SJSA1 (cell line): ENCODE measurements around the gene CRBN. TPM values are rescaled to one million over a fixed set of nuclear protein-coding genes. Genes with fewer than 3 reads are reported as not detected.

Experiments used
- DNase-seq, 2 experiments: peaks; one replicate each; pipeline ENCODE4 v3.0.0-alpha.2; 2015 to 2020; ENCODE audit warnings: low spot score in 2 of 2, low read depth in 1 of 2
- H3K27ac ChIP-seq: fragments of 250-450 bp; sonication (Bioruptor Pico); 2 replicates; pipeline ENCODE4 v1.5.1; 2020; ENCODE audit warnings: mild to moderate bottlenecking, moderate library complexity
- H3K27me3 ChIP-seq: fragments of 250-450 bp; sonication (Bioruptor Pico); replicated peaks from 2 replicates; pipeline ENCODE4 v1.5.1; 2020; ENCODE audit warnings: mild to moderate bottlenecking, moderate library complexity
- H3K36me3 ChIP-seq: fragments of 250-450 bp; sonication (Bioruptor Pico); 2 replicates; pipeline ENCODE4 v1.5.1; 2020; ENCODE audit warnings: mild to moderate bottlenecking
- H3K4me1 ChIP-seq: fragments of 250-450 bp; sonication (Bioruptor Pico); replicated peaks from 2 replicates; pipeline ENCODE4 v1.6.1; 2021; ENCODE audit warnings: mild to moderate bottlenecking
- H3K4me3 ChIP-seq: fragments of 250-450 bp; sonication (Bioruptor Pico); 2 replicates; pipeline ENCODE4 v1.5.1; 2020; ENCODE audit warnings: mild to moderate bottlenecking
- H3K9me3 ChIP-seq: fragments of 250-450 bp; sonication (Bioruptor Pico); replicated peaks from 2 replicates; pipeline ENCODE4 v1.5.1; 2020; ENCODE audit warnings: mild to moderate bottlenecking
- total RNA-seq: library from RNA; depleted of rRNA; stranded (reverse); fragments of >200 nt; shearing (Covaris generic); gene quantifications from 2 replicates; pipeline ENCODE4 v1.2.3, GENCODE V29; 2014

The CRBN gene
- total RNA-seq, 1 experiment from 2014 or later, result 52.5 TPM

GRCh38 chr3:3191675-3192285, 12.3 kb upstream of the CRBN start:
- Histone ChIP-seq H3K9me3 (no peaks in the 10 kb centered on the region), H3K27me3 (0 out of 2 replicates have a peak, but pooled peaks cover 2% of the 10 kb centered on the region), H3K4me3 (no peak overlapping the region), H3K4me1 (no peaks in the 10 kb centered on the region), H3K36me3 (no peaks in the 10 kb centered on the region), H3K27ac (no peak overlapping the region)
- no peak for DNase-seq

GRCh38 chr3:3189961-3190360, 10.5 kb upstream of the CRBN start:
- H3K4me1 ChIP-seq, result no peaks in the 10 kb centered on the region
- no peaks in the 10 kb centered on the region for H3K9me3 ChIP-seq
- no peaks in the 10 kb centered on the region for H3K36me3 ChIP-seq
- H3K4me3 ChIP-seq, result no peak overlapping the region
- no peak for DNase-seq
- no peak overlapping the region for H3K27ac ChIP-seq
- 0 out of 2 replicates have a peak, but pooled peaks cover 2% of the 10 kb centered on the region for H3K27me3 ChIP-seq

DNA sequence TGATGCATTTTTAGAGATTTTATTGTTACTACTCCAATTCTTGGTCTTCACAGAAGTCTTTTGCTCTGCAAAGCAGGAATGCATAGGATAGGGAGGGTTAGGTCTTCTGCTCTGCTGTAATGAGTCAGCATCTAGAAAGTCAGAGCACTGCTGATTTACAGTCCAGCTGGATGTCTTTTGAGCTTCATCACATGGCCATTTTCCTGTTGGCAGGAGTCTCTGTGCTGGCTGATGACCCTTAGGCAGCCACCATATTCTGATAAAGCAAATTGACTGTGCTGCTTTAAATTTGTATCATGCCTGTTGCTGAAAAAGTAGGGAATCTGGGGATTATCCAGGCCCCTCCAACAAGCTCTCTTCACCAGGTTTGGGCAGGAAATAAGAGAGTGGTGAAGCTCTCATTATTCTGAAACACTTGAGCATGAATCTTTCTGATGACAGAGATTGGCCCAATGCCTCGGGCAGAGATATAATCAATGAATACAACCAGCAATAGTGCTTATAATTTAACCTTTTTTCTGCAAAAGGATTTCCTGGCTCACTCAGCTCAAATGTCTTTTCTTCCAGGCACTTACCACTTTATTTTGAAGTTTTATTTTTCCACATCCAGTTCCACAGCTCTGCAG, 9.7 kb upstream of the CRBN start:
- Histone ChIP-seq H3K27me3 (0 out of 2 replicates have a peak, but pooled peaks cover 2% of the 10 kb centered on the region), H3K4me1 (no peaks in the 10 kb centered on the region), H3K4me3 (no peak overlapping the region), H3K36me3 (no peaks in the 10 kb centered on the region), H3K27ac (no peak overlapping the region), H3K9me3 (no peaks in the 10 kb centered on the region)
- no peak for DNase-seq

DNA sequence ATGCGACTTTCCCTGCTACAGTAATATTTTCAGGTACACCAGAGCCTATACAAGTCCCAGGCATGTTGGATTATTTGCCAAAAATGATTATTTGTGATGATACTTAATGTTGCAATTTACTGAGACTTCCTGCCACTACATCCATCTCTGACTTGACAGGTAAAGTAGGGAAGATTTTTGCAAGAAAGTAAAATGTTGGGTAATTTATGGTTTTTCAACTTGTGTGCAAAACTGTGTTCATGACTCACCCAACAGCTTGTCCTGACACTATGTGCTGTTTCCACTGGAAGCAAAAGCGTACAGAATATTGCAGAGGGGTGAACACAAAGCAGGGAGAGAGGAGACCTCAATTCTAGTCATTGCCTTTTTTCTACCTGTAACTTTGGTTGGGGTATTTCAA, 5.4 kb upstream of the CRBN start:
- DNase-seq, result no peak
- no peak overlapping the region for H3K27ac ChIP-seq
- no peak overlapping the region for H3K4me3 ChIP-seq
- no peaks in the 10 kb centered on the region for H3K9me3 ChIP-seq
- H3K36me3 ChIP-seq, result no peaks in the 10 kb centered on the region
- no peaks in the 10 kb centered on the region for H3K27me3 ChIP-seq
- peaks cover under 1% of the 10 kb centered on the region; the same call in 1 of the 2 replicates for H3K4me1 ChIP-seq

- no peak for DNase-seq
- Histone ChIP-seq H3K27ac (no peak overlapping the region), H3K4me1 (peaks cover 14% of the 10 kb centered on the region), H3K4me3 (no peak overlapping the region), H3K9me3 (no peaks in the 10 kb centered on the region), H3K27me3 (no peaks in the 10 kb centered on the region), H3K36me3 (peaks cover 4% of the 10 kb centered on the region; the same call in 1 of the 2 replicates)
Measured at GRCh38 chr3:3180456-3180855, 965 bp upstream of the CRBN start.

DNA sequence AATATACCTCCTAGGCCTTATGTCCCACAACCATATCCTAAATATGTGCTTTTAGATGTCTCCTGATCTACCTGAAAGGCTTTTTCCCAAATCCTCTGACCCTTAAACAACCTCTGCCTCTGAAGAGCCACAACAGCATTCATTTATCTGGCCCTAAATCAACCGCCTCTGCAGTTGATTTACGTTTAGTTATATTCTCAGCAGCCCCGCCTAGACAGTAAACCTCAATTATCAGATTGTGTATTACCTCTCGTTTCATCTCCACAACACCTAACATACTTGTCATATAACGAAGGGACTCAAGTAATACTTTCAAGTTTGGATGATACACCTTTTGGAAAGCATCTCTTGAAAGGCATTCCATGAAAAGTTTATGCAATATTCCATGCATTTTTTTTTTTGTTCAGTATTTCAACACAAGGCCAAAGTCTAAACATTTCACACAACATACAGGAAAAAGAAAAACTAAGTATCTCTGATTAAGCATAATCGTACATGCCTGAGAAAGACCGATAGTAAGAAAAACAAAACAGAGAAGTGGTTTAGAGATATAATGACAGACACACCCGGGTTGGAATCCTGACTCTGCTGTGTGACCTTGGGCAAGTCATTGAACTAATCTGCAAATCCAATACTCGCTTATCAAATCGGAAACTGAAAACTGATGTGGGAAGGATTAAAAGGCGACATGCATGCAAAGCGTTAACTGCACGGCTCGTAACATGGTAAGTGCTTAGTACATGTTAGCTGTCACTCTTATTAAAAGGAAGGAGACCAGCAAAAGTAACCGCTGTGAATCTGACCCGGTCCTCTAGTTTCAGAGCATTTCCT, 778 bp downstream of the CRBN start:
- peaks cover 11% of the 10 kb centered on the region for H3K36me3 ChIP-seq
- H3K9me3 ChIP-seq, result no peaks in the 10 kb centered on the region
- peaks cover 14% of the 10 kb centered on the region for H3K4me1 ChIP-seq
- DNase-seq, result no peak
- H3K4me3 ChIP-seq, result peak overlapping the region; percentile 86
- no peak overlapping the region for H3K27ac ChIP-seq
- no peaks in the 10 kb centered on the region for H3K27me3 ChIP-seq

DNA sequence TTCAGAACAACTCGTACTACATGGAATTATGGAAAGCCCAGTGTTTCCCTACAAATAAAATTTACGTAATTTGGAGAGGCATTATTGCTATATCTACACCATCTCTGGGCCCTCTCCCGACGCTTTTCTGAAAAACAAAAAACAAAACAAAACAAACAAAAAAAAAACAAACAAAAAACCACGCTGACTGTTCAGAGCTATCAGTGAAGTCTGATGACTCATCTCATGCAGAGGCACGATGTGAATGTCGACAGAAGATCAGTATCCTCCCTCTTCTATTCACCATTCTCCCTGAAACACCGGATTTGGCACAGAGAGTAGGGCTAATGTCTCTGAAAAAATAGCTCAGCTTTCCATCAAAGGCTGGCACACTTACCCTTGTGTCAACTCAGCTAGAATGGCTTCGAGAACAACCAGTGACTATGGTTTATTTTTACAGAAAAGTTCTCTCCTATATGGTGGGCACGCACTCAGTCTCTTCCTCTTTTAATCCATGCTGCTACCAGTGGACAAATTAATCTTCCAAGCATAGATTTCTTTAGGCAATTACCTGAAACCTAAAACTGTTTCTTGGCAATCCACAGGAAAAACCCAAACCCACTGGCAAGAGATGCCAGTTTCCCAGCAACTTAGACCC, 1.5 kb downstream of the CRBN start:
- no peak for DNase-seq
- Histone ChIP-seq H3K4me3 (no peak overlapping the region), H3K27ac (no peak overlapping the region), H3K4me1 (peaks cover 14% of the 10 kb centered on the region), H3K36me3 (peaks cover 18% of the 10 kb centered on the region), H3K9me3 (no peaks in the 10 kb centered on the region), H3K27me3 (no peaks in the 10 kb centered on the region)

DNA sequence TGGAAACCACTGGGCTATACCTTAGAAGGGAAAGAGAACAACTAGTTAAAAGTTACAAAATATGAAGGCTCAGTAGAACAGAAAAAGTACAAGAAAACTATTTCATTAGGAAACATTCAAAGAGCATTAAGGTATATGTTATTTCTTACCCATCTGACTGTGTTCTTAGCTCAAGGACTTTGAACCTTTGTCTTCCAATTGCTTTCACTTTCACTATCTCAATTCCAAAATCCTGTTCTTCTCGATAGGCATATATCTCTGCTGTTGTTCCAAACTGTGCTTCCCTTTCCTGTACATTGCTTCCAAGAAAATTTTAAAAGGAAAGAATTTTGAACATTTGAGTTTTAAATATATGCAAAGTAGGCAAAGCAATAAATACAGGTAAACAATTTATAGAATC, 6.9 kb downstream of the CRBN start:
- no peak overlapping the region for H3K27ac ChIP-seq
- no peak for DNase-seq
- H3K27me3 ChIP-seq, result no peaks in the 10 kb centered on the region
- H3K4me1 ChIP-seq, result peaks cover under 1% of the 10 kb centered on the region; the same call in 1 of the 2 replicates
- no peaks in the 10 kb centered on the region for H3K9me3 ChIP-seq
- H3K36me3 ChIP-seq, result peaks cover 40% of the 10 kb centered on the region
- no peak overlapping the region for H3K4me3 ChIP-seq

GRCh38 chr3:3170998-3171397, 8.5 kb downstream of the CRBN start:
- Histone ChIP-seq H3K27me3 (no peaks in the 10 kb centered on the region), H3K4me3 (no peak overlapping the region), H3K36me3 (peaks cover 46% of the 10 kb centered on the region), H3K9me3 (no peaks in the 10 kb centered on the region), H3K27ac (no peak overlapping the region), H3K4me1 (no peaks in the 10 kb centered on the region)
- no peak for DNase-seq

- no peaks in the 10 kb centered on the region for H3K4me1 ChIP-seq
- no peak for DNase-seq
- no peaks in the 10 kb centered on the region for H3K27me3 ChIP-seq
- H3K27ac ChIP-seq, result no peak overlapping the region
- no peak overlapping the region for H3K4me3 ChIP-seq
- H3K9me3 ChIP-seq, result no peaks in the 10 kb centered on the region
- H3K36me3 ChIP-seq, result peaks cover 39% of the 10 kb centered on the region
Measured at GRCh38 chr3:3165650-3166049, 13.8 kb downstream of the CRBN start.

DNA sequence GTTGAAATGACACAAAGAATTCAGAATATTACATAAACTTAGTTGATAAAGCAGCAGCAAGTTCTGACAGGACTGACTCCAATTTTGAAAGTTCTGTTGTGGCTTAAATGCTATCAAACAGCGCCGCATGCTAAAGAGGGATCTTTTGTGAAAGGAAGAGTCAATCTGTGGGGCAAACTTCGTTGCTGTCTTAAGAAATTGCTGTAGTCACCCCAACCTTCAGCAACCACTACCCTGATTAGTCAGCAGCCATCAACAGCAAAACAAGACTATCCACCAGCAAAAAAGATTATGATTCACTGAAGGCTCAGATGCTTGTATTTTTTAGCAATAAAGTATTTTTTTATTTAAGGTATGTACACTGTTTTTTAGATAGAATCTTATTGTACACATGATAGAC, 14.2 kb downstream of the CRBN start:
- H3K36me3 ChIP-seq, result peaks cover 35% of the 10 kb centered on the region
- H3K27me3 ChIP-seq, result no peaks in the 10 kb centered on the region
- no peak overlapping the region for H3K27ac ChIP-seq
- no peaks in the 10 kb centered on the region for H3K4me1 ChIP-seq
- no peak for DNase-seq
- H3K9me3 ChIP-seq, result no peaks in the 10 kb centered on the region
- H3K4me3 ChIP-seq, result no peak overlapping the region

DNA sequence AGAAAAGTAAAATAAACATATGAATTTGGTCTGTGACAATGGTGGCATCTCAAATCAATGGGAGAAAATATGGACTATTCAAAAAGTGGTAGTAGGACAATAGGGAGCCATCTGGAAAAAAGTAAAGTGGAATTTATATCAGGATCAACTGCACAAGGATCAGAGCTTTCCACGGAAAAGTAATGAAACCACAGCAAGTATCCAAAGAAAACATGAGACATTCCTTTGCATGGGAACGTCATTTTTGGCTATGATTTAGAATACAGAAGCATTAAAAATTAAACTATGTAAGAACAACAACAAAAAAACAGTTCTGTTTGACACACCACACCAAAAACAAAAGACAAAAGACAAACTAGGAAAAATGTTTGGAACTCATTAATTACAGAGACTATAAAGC, 18.7 kb downstream of the CRBN start:
- peaks cover 32% of the 10 kb centered on the region for H3K36me3 ChIP-seq
- H3K4me1 ChIP-seq, result no peaks in the 10 kb centered on the region
- no peak overlapping the region for H3K27ac ChIP-seq
- no peak overlapping the region for H3K4me3 ChIP-seq
- DNase-seq, result no peak
- no peaks in the 10 kb centered on the region for H3K27me3 ChIP-seq
- H3K9me3 ChIP-seq, result no peaks in the 10 kb centered on the region

DNA sequence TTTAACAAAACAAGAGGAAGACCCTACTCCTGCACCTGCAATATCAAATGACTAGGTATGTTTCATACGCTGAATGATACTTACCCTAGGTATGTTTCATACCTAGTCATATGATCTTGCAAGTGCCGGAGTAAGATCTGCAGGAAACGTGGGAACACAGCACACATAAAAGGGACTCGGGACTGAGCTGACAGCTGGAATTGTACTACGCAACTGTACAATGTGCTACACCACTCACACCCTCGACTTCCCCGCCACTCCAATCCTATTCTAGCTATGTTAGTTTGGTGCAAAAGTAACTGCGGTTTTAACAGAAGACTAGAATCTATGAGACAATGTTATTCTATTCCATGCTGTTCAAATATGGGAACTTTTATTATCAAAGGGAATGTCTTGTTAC, 22.0 kb downstream of the CRBN start:
- H3K27me3 ChIP-seq, result no peaks in the 10 kb centered on the region
- H3K9me3 ChIP-seq, result no peaks in the 10 kb centered on the region
- no peak overlapping the region for H3K27ac ChIP-seq
- H3K4me3 ChIP-seq, result no peak overlapping the region
- H3K4me1 ChIP-seq, result no peaks in the 10 kb centered on the region
- DNase-seq, result no peak
- peaks cover 38% of the 10 kb centered on the region for H3K36me3 ChIP-seq
